IMR-90 (cell line): ENCODE results near the gene TECPR2.

ENCODE experiments used
- ELK1 ChIP-seq: fragments of 150-350 bp; IDR thresholded peaks from 2 replicates; pipeline ENCODE4 v1.6.1; 2016; ENCODE audit warnings: low read depth, mild to moderate bottlenecking, low read length, moderate library complexity, borderline replicate concordance
- MAFK ChIP-seq: IDR thresholded peaks from 2 replicates; pipeline ENCODE4 v1.6.1; 2012; ENCODE audit warnings: low read depth, low read length, improper control_type of control experiment
- MAZ ChIP-seq: IDR thresholded peaks from 2 replicates; pipeline ENCODE4 v1.6.1; 2012; ENCODE audit warnings: low read depth, mild to moderate bottlenecking, low read length, improper control_type of control experiment, moderate library complexity, borderline replicate concordance
- MXI1 ChIP-seq: IDR thresholded peaks from 2 replicates; pipeline ENCODE4 v1.6.1; 2012; ENCODE audit warnings: low read depth, mild to moderate bottlenecking, low read length, moderate library complexity, borderline replicate concordance
- NFE2L2 ChIP-seq: fragments of 150-350 bp; IDR thresholded peaks from 2 replicates; pipeline ENCODE4 v1.6.1; 2016; ENCODE audit warnings: low read depth, mild to moderate bottlenecking, low read length
- POLR2A ChIP-seq: IDR thresholded peaks from 2 replicates; pipeline ENCODE4 v1.6.1; 2012; ENCODE audit warnings: mild to moderate bottlenecking, low read depth, low read length
- RAD21 ChIP-seq: IDR thresholded peaks from 2 replicates; pipeline ENCODE4 v1.6.1; 2012; ENCODE audit warnings: low read length, improper control_type of control experiment
- RCOR1 ChIP-seq: IDR thresholded peaks from 2 replicates; pipeline ENCODE4 v1.6.1; 2012; ENCODE audit warnings: mild to moderate bottlenecking, low read length, improper control_type of control experiment; ENCODE audit not compliant: insufficient replicate concordance
- RFX5 ChIP-seq: IDR thresholded peaks from 2 replicates; pipeline ENCODE4 v1.8.0; 2012; ENCODE audit warnings: low read depth, mild to moderate bottlenecking, low read length, moderate library complexity
- SMC3 ChIP-seq: fragments of 150-350 bp; IDR thresholded peaks from 2 replicates; pipeline ENCODE4 v1.6.1; 2016; ENCODE audit warnings: low read depth, mild to moderate bottlenecking, antibody characterized with exemption, low read length, moderate library complexity
- USF2 ChIP-seq: fragments of 150-350 bp; IDR thresholded peaks from 2 replicates; pipeline ENCODE4 v1.6.1; 2017; ENCODE audit warnings: mild to moderate bottlenecking, antibody characterized with exemption, low read length, low read depth
- TF ChIP-seq, protein P1 (sequence below): conservative IDR thresholded peaks from 2 replicates; pipeline ENCODE4 v1.5.1; 2012; ENCODE audit warnings: mild to moderate bottlenecking, low read depth, low read length, improper control_type of control experiment

DNA sequence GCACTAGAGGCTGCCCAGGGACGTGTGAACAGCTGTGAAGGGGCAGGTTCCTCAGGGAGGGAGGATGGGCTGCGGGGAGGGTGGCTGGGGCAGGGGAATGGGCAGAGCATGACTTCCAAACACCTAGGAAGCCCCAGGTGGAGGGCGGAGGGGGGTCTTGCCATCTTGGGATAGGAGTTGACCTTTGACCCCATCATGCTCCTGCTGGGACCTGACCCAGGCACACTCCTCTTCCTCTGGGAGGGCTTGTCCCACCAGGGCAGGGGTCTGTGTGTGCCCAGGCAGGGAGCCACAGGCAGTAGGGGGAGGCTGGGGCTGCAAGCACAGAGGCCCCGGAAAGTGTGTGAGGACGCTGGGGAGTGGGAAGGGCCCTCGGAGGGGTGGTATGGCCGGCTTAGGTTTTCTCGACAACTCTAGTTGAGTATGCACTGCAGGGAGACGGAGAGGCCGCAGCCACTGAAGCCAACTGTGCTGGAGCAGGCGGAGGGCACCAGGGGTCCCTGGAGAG is 150.1 kb downstream of the TECPR2 start:
- no peak for TF ChIP-seq ELK1
- TF ChIP-seq RFX5 = no peak
- TF ChIP-seq, protein P1, sequence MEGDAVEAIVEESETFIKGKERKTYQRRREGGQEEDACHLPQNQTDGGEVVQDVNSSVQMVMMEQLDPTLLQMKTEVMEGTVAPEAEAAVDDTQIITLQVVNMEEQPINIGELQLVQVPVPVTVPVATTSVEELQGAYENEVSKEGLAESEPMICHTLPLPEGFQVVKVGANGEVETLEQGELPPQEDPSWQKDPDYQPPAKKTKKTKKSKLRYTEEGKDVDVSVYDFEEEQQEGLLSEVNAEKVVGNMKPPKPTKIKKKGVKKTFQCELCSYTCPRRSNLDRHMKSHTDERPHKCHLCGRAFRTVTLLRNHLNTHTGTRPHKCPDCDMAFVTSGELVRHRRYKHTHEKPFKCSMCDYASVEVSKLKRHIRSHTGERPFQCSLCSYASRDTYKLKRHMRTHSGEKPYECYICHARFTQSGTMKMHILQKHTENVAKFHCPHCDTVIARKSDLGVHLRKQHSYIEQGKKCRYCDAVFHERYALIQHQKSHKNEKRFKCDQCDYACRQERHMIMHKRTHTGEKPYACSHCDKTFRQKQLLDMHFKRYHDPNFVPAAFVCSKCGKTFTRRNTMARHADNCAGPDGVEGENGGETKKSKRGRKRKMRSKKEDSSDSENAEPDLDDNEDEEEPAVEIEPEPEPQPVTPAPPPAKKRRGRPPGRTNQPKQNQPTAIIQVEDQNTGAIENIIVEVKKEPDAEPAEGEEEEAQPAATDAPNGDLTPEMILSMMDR = no peak
- no peak for TF ChIP-seq POLR2A
- no peak for TF ChIP-seq MAFK
- TF ChIP-seq RAD21 = no peak
- TF ChIP-seq MXI1 = no peak
- no peak for TF ChIP-seq SMC3
- no peak for TF ChIP-seq NFE2L2
- no peak for TF ChIP-seq USF2
- no peak for TF ChIP-seq RCOR1
- TF ChIP-seq MAZ = no peak
